ENCODE measurements around the gene BCAR3. TPM values are rescaled to one million over a fixed set of nuclear protein-coding genes. Genes with fewer than 3 reads are reported as not detected.
A peak's percentile ranks its signal among the peaks of the same experiment; 100 is the strongest.

Gene BCAR3
- total RNA-seq, 2 donors from 2014 or later = 32.7 to 48.7 TPM

- Histone ChIP-seq H3K4me3 (ENCODE audit: low read length) (peak overlapping the region; percentile 6), H3K4me1 (ENCODE audit: control insufficient read depth, insufficient read depth, low read length) (peaks cover 49% of the 10 kb centered on the region), H3K27me3 (ENCODE audit: control insufficient read depth, insufficient read depth, low read length, poor library complexity, severe bottlenecking) (no peaks in the 10 kb centered on the region), H3K36me3 (ENCODE audit: control insufficient read depth, insufficient read depth, low read length) (peaks cover 47% of the 10 kb centered on the region), H3K9me3 (ENCODE audit: control insufficient read depth, low read length) (no peaks in the 10 kb centered on the region), H3K27ac (ENCODE audit: low read depth, low read length) (peak overlapping the region; percentile 33), H3K9ac (ENCODE audit: extremely low read depth, low read length, poor library complexity, severe bottlenecking) (peak overlapping the region; percentile 45)
- DNase-seq = peak; percentile 68
- peaks cover 87% of the 10 kb centered on the region for H3K4me1 Mint-ChIP-seq
- TF ChIP-seq CTCF (conservative IDR thresholded peaks at IDR 0.05) = no peak
- H3K4me3 Mint-ChIP-seq = peak overlapping the region; percentile 10
- H3K9me3 Mint-ChIP-seq = no peaks in the 10 kb centered on the region
- 69 to 75% methylated on average over 6 to 10 of the region's 10 CpGs for WGBS, 2 experiments (ENCODE audit: insufficient coverage in 1 of 2, insufficient read length in 1 of 2)
- peak overlapping the region; percentile 90 for H3K27ac Mint-ChIP-seq
- no peaks in the 10 kb centered on the region for H3K27me3 Mint-ChIP-seq (ENCODE audit: insufficient read depth)
- H3K36me3 Mint-ChIP-seq (ENCODE audit: low read depth) = peaks cover 18% of the 10 kb centered on the region
Observed at GRCh38 chr1:93617670-93618499, 63.8 kb downstream of the BCAR3 start.

- Mint-ChIP-seq H3K4me1 (peaks cover 83% of the 10 kb centered on the region), H3K9me3 (no peaks in the 10 kb centered on the region), H3K27me3 (ENCODE audit: insufficient read depth) (no peaks in the 10 kb centered on the region), H3K27ac (peak overlapping the region; percentile 90), H3K4me3 (peak overlapping the region; percentile 10), H3K36me3 (ENCODE audit: low read depth) (peaks cover 18% of the 10 kb centered on the region)
- no peak for TF ChIP-seq CTCF (conservative IDR thresholded peaks at IDR 0.05)
- H3K9ac ChIP-seq (ENCODE audit: extremely low read depth, low read length, poor library complexity, severe bottlenecking) = no peak overlapping the region
- H3K36me3 ChIP-seq (ENCODE audit: control insufficient read depth, insufficient read depth, low read length) = peaks cover 54% of the 10 kb centered on the region
- H3K9me3 ChIP-seq (ENCODE audit: control insufficient read depth, low read length) = no peaks in the 10 kb centered on the region
- no peaks in the 10 kb centered on the region for H3K27me3 ChIP-seq (ENCODE audit: control insufficient read depth, insufficient read depth, low read length, poor library complexity, severe bottlenecking)
- no peak for DNase-seq
- peak overlapping the region; percentile 1 for H3K4me3 ChIP-seq (ENCODE audit: low read length)
- 80 to 88% methylated on average over 3 to 6 of the region's 6 CpGs for WGBS, 2 experiments (ENCODE audit: insufficient coverage in 1 of 2, insufficient read length in 1 of 2)
- peak overlapping the region; percentile 42 for H3K27ac ChIP-seq (ENCODE audit: low read depth, low read length)
- H3K4me1 ChIP-seq (ENCODE audit: control insufficient read depth, insufficient read depth, low read length) = peaks cover 44% of the 10 kb centered on the region
Observed at GRCh38 chr1:93616996-93617669, 64.5 kb downstream of the BCAR3 start.

- peaks cover 59% of the 10 kb centered on the region for H3K36me3 ChIP-seq (ENCODE audit: control insufficient read depth, insufficient read depth, low read length)
- peak overlapping the region; percentile 1 for H3K4me3 ChIP-seq (ENCODE audit: low read length)
- TF ChIP-seq CTCF (conservative IDR thresholded peaks at IDR 0.05) = no peak
- H3K4me1 ChIP-seq (ENCODE audit: control insufficient read depth, insufficient read depth, low read length) = peaks cover 44% of the 10 kb centered on the region
- 52 to 67% methylated on average over 1 to 8 of the region's 8 CpGs for WGBS, 2 experiments (ENCODE audit: insufficient coverage in 1 of 2, insufficient read length in 1 of 2)
- peak overlapping the region; percentile 97 for H3K27ac Mint-ChIP-seq
- peak overlapping the region; percentile 22 for H3K4me3 Mint-ChIP-seq
- no peaks in the 10 kb centered on the region for H3K27me3 ChIP-seq (ENCODE audit: control insufficient read depth, insufficient read depth, low read length, poor library complexity, severe bottlenecking)
- H3K36me3 Mint-ChIP-seq (ENCODE audit: low read depth) = peaks cover 16% of the 10 kb centered on the region
- H3K27ac ChIP-seq (ENCODE audit: low read depth, low read length) = peak overlapping the region; percentile 42
- H3K4me1 Mint-ChIP-seq = peaks cover 77% of the 10 kb centered on the region
- DNase-seq = peak; percentile 78
- H3K9me3 Mint-ChIP-seq = no peaks in the 10 kb centered on the region
- peak overlapping the region; percentile 24 for H3K9ac ChIP-seq (ENCODE audit: extremely low read depth, low read length, poor library complexity, severe bottlenecking)
- H3K27me3 Mint-ChIP-seq (ENCODE audit: insufficient read depth) = no peaks in the 10 kb centered on the region
- H3K9me3 ChIP-seq (ENCODE audit: control insufficient read depth, low read length) = no peaks in the 10 kb centered on the region
Observed at GRCh38 chr1:93616221-93616995, 65.2 kb downstream of the BCAR3 start.
